ENCODE results near the gene PDE3A.
"Not testable (repeated sequence)": the region's sequence is repeated elsewhere in the genome, so short reads cannot be mapped to it uniquely, and the experiment has no call there.

Gene PDE3A

DNA sequence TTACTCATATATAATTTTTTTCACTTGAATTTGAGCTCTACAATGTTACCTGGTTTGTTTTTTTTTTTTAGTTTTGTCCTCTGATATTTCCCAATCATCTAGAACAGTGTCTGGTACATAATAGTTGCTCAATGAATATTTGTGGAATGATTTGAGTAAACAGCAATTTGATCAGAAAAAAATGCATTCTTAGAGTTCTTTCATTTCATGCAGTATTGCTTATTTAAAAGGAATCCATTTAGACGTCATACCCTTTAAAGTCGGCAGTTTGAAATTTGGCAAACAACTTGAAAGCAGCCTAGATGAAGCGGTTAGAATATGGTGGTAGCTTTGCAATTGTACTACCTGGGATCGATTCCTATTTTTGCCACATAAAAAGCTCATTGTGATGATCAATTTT is 140.0 kb downstream of the PDE3A start:
- no peak for DNase-seq
- in situ Hi-C loops (cut with HindIII; ENCODE audit: low pct_ligation_motif_present, low pct_unique_long_range_greater_than_20kb, low sequenced_read_pairs): no loop called here

DNA sequence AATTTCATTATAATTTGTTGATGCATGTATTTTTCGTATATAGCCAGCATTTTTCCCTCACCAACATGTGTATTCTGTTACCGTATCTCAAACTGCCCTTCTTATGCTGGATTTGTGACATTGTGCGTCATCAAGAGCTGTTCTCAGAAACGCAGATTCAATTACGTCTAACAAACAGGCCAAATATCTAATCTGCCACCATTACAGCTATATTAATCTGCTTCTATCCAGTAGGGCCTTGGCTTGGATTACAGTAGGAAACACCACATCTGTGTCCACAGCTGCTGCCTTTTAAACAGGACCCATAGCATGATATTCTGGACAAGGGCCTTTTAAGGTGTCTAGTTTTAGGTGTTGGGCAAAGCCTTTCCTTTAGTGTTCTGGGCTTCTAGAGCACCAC is 140.6 kb downstream of the PDE3A start:
- no peak for DNase-seq
- in situ Hi-C loops (cut with HindIII; ENCODE audit: low pct_ligation_motif_present, low pct_unique_long_range_greater_than_20kb, low sequenced_read_pairs): no loop called here

DNA sequence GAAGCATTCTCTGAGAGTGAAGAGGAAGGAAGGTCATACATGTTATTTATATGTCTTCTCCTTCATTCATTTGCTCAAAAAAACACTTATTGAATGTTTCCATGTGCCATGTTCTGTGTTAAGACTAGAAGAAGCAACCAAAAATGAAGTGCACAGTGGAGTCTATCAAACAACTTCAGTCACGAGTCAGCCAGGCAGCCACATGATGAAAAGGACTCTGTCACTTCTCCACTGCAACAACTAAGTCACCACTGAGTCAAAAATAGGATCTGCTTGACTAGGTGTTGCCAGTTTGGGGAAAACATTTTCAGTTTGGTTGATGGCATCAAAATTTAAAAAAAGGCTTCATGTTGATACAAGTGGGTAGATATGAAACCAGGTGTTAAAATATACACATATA is 142.5 kb downstream of the PDE3A start:
- no peak for DNase-seq
- in situ Hi-C loops (cut with HindIII; ENCODE audit: low pct_ligation_motif_present, low pct_unique_long_range_greater_than_20kb, low sequenced_read_pairs): no loop called here

DNA sequence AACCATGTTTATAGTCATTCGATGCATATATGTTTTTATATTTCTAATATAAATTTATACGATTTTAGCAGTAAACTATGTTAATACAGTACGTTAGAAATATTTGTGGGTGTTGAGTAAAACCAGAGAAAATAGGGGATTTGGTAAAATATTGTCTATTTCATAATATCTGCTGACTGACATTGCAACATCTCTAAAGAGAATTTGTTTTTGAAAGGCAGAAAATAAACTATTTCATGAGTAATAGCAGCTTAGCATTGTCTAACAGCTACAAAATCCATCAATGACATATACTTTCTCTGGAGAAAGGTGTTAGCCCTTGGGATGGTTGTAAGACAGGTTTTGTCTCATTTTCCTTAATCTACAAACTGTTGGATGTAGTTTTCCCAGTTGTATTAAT is 144.9 kb downstream of the PDE3A start:
- in situ Hi-C loops (cut with HindIII; ENCODE audit: low pct_ligation_motif_present, low pct_unique_long_range_greater_than_20kb, low sequenced_read_pairs): no loop called here

DNA sequence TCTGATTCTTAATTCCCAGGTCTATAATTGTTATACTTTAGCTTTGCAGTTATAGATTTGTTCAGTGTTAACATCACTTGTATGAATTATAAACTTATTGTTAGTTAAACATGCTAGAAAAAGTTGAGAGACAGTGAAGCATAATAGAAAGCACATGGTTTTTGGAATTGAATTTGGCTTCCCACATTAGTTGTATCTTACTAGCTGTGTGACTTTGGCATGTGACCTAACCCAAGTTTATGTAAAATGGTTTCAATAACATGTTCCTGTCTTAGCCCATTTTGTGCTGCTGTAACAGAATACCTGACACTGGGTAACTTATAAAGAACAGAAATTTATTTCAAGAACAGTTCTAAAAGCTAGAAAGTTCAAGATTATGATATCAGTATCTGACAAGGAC is 146.3 kb downstream of the PDE3A start:
- DNase-seq: no peak
- in situ Hi-C loops (cut with HindIII; ENCODE audit: low pct_ligation_motif_present, low pct_unique_long_range_greater_than_20kb, low sequenced_read_pairs): no loop called here

More for the DNA sequence above, 144.9 kb downstream of the PDE3A start:
- no peak for DNase-seq

DNA sequence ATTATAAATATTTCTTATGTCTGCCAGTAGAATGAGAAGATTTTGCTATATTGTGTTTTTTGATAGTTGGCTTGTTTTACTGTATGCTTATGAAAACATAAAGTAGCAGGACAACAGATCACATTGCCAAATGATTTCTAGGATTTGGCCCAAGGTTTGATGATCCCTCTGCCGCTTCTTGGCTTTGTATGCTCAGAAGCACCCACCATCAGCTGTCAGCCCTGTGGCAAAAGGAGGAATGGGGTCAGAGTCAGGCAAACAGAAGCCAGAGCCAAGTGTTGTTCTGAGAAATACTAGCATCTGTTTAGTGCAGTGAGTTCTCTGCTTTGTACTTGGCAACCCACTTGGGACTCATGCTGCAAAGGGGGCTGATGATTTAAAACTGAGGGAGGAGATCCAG is 152.2 kb downstream of the PDE3A start:
- in situ Hi-C loops (cut with HindIII; ENCODE audit: low pct_ligation_motif_present, low pct_unique_long_range_greater_than_20kb, low sequenced_read_pairs): no loop called here
- DNase-seq: no peak

DNA sequence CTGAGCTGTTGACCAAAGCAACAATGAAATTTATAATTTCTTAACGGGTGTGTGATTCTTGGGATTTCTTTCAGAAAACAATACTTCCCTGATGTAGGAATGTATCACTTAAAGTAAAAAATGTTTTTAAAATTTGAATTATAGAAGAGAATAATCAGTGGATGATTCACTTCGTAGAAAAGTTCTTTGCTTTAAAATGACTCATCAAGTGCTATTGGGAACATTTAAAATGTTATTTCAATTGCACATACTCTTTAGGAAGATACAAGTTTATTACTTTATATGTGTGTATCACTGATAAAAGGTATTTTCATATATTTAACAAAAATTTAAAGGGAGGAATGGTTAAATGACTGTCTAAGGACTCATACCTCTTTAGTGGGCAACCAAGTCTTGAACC is 155.3 kb downstream of the PDE3A start:
- no peak for DNase-seq

DNA sequence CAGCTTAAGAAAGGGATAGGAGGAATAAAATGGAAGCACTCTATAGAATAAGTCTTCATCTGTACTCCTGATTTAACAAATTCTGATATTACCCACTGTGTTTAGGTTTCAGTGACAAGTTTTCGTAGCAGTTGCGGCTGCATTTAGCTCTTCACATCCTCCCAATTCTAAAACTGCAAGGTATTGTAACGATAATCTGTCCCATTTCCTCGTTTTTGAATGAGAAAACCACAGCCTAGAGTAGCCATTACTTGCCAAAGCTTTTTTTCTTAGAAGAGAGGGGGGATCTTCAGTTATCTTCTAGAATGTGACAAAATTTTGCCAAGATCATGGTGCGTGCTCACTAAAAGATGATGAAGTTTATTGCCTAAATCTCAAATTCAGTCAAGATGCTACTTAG is 155.8 kb downstream of the PDE3A start:
- in situ Hi-C loops (cut with HindIII; ENCODE audit: low pct_ligation_motif_present, low pct_unique_long_range_greater_than_20kb, low sequenced_read_pairs): no loop called here
- no peak for DNase-seq

More for the DNA sequence above, 155.3 kb downstream of the PDE3A start:
- in situ Hi-C loops (cut with HindIII; ENCODE audit: low pct_ligation_motif_present, low pct_unique_long_range_greater_than_20kb, low sequenced_read_pairs): no loop called here

DNA sequence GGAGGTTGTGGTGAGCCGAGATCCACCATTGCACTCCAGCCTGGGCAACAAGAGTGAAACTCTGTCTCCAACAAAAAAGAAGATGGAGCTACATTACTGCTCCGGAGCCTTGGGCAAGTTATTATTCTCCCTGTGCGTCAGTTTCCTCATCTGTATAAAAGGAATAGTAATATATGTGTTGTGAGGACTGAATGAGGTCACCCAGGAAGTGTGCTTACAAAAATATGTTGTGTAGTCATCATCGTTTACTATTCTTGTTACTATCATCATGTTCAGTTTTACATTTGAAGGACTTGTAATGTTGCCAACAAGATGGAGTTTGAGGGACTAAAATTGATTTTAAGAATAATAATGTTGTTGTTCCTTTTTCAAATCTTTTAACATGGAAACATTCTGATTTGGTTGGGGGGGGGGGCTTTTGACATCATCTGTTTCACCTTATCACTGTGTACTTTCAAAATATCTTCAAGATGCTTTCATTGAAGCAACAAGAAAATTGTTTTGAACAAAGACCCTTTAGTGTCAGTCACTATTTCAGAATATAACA is 156.8 kb downstream of the PDE3A start:
- in situ Hi-C loops (cut with HindIII; ENCODE audit: low pct_ligation_motif_present, low pct_unique_long_range_greater_than_20kb, low sequenced_read_pairs): no loop called here
- no peak for DNase-seq

DNA sequence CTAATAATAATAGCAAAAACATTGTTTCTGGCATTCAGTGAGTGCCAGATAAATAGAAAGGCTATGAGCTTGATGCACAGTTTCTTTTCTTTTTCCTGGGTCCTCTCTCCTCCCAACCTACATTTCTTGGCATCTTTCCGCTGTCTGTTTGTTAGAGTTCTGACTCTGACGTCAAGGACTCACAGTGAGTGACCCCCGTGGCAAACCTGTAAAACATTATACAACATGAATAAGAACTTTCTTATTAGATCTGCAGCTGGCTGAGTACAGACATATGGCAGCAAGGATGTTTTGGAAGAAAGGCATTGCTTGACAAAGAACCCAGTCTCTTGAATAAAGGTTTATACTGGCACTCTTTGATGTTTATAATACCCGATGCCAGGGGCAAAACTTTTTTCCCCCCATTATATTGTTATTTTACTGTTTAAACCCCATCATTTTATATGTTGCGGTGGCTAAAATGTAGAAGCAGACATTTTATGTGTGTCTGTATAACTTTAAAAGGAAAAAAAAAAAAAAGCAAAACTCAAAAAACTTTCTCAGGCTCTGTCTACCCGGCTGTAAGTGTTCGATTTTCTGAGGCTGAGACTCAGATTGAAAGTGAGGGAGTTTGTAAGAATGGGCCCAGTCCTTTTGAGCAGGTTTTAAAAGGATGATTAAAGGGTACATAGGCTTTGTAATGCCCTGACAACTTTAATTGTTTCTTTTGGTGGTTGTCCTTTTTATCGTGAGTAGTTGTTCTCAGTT is 159.3 kb downstream of the PDE3A start:
- peak; percentile 37 for DNase-seq
- in situ Hi-C loops (cut with HindIII; ENCODE audit: low pct_ligation_motif_present, low pct_unique_long_range_greater_than_20kb, low sequenced_read_pairs): no loop called here

DNA sequence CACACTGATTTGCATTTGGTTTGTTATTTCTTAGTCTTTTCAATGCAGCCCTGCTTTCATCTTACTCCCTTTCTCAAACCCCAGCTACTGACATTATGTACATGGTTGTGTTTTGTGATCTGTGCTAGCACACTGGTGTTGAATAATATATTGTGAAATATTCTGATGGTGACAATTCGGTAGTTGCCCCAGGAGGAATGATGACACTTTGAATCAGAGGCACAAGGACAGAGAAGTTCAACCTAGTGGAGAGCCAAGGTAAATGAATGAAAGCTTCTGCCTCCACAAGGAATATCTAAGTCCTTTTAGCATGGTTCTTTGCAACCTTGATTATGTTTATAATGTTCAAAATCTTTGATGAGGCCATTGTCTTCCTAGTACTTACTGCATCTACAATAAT is 159.9 kb downstream of the PDE3A start:
- no peak for DNase-seq
- in situ Hi-C loops (cut with HindIII; ENCODE audit: low pct_ligation_motif_present, low pct_unique_long_range_greater_than_20kb, low sequenced_read_pairs): no loop called here

DNA sequence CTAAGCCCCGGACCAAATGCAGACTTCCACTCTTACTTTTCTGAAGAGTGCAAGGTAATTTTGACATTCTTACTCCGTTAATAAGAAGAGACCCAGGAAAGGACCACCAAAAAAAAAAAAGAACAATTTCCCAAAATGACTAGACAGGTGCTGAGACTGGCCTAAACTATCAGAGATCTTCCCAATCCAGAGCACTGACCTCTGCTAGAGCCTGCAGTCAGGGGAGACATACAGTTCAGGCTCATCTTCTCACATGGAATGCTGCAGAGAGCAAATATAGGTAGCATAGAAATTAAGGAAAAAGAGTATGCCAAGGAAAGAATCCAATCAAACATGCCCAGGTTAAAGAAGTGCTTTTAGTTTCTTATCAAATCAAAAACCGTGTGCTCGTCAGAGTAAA is 177.9 kb downstream of the PDE3A start:
- DNase-seq: no peak
- in situ Hi-C loops (cut with HindIII; ENCODE audit: low pct_ligation_motif_present, low pct_unique_long_range_greater_than_20kb, low sequenced_read_pairs): no loop called here

DNA sequence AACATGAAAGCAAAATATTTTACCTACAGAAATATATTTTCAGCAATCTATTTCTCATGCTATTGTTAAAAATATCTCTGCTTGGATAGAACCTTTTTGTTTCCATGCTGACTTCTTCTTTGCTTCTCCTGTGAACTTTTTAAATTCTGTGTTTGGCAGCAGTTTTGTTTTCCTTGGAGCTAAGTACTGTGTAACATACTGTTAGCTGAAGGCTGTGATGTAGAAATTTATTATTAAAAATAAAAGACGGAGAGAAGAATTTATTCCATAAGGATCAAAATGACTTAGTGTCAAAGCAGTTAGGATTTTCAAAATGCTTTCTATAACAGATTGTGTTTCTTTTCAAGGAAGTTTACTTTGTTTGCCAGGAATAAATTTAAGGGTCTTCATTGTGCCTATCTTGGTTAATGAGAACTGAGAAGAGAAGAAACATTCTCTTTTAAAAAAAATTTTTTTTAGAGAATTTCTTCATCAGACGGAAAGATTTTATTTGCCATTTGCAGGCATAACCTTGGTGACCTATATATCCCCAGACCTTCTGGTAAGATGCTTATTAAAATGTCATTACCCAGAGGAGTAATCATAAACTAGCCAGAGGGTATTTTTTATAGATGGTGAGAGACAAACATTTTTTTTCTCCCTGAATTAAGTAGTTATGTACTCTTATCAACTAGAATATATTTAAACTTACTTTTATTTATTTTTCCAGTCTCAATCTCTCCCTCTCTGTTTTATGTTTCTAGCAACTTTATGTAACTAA is 179.7 kb downstream of the PDE3A start:
- in situ Hi-C loops (cut with HindIII; ENCODE audit: low pct_ligation_motif_present, low pct_unique_long_range_greater_than_20kb, low sequenced_read_pairs): no loop called here
- no peak for DNase-seq

DNA sequence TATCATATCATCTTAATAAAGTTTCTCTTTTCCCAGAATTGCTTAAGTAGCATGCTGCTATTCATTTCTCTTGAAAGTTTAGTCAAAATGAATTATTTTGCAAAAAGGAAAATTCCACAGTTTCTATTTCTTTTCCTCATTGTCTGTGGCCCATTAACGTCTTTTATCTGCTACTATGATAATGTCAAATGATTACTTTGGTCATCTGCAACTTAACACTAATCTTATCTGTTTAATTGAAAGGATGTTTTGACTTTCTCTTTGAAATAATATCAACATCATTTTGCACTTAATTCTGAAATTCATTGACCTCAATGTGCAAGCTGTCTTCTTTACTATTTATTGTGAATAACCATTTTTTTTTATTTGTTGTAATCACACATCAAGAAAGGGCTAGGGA is 180.3 kb downstream of the PDE3A start:
- in situ Hi-C loops (cut with HindIII; ENCODE audit: low pct_ligation_motif_present, low pct_unique_long_range_greater_than_20kb, low sequenced_read_pairs): no loop called here
- DNase-seq: no peak

DNA sequence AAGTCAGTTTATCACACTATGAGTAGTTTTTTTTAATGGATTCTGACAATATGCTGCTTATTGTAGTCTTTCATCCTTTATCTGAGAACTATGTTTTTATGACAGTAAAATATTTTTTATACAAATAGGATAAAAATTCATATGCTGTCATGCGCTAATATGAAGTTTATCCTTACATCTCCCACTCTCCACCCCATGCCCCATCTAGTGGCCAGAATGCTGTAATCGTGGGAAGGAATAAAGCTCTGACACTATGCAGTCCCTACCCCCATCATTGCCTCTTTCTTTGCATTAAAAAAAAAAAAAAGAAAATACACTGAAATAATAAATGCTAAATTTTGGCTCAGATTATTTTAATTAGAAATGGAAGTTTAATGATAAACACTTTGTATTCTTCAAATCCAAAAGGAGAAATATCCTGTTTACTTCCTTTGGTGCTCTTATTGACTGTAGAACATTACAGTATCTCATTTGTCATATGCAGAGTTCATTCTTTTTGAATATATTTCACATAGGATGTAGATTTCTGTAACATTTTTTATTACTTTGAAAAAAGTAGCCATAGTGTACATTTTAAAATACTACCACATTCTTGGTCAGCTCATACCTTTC is 180.9 kb downstream of the PDE3A start:
- peak; percentile 53 for DNase-seq
- in situ Hi-C loops (cut with HindIII; ENCODE audit: low pct_ligation_motif_present, low pct_unique_long_range_greater_than_20kb, low sequenced_read_pairs): no loop called here

DNA sequence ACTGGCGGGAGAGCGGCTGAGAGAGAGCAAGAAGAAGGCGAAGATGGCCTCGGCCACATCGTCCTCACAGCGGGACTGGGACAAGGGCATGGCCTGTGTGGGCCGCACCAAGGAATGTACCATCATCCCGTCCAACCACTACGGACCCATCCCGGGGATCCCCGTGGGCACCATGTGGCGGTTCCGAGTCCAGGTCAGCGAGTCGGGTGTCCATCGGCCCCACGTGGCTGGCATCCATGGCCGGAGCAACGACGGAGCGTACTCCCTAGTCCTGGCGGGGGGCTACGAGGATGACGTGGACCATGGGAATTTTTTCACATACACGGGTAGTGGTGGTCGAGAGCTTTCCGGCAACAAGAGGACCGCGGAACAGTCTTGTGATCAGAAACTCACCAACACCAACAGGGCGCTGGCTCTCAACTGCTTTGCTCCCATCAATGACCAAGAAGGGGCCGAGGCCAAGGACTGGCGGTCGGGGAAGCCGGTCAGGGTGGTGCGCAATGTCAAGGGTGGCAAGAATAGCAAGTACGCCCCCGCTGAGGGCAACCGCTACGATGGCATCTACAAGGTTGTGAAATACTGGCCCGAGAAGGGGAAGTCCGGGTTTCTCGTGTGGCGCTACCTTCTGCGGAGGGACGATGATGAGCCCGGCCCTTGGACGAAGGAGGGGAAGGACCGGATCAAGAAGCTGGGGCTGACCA is 183.6 kb downstream of the PDE3A start:
- in situ Hi-C loops (cut with HindIII; ENCODE audit: low pct_ligation_motif_present, low pct_unique_long_range_greater_than_20kb, low sequenced_read_pairs); DNase-seq: not testable (repeated sequence)

DNA sequence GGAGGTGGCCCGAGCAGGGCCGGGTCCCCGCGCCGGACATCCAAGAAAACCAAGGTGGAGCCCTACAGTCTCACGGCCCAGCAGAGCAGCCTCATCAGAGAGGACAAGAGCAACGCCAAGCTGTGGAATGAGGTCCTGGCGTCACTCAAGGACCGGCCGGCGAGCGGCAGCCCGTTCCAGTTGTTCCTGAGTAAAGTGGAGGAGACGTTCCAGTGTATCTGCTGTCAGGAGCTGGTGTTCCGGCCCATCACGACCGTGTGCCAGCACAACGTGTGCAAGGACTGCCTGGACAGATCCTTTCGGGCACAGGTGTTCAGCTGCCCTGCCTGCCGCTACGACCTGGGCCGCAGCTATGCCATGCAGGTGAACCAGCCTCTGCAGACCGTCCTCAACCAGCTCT is 184.2 kb downstream of the PDE3A start:
- DNase-seq; in situ Hi-C loops (cut with HindIII; ENCODE audit: low pct_ligation_motif_present, low pct_unique_long_range_greater_than_20kb, low sequenced_read_pairs): not testable (repeated sequence)

DNA sequence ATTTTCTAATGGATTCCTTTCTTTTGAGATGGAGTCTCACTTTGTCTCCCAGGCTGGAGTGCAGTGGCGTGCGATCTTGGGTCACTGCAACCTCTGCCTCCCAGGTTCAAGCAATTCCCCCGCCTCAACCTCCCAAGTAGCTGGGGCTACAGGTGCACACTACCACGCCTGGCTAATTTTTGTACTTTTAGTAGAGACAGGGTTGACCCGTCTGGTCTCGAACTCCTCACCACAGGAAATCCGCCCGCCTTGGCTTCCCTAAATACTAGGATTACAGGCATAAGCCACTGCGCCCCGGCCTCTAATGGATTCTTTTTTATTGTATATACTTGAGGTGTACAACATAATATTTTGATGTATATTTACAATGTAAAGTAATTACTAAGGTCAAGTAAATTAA is 186.7 kb downstream of the PDE3A start:
- no peak for DNase-seq
- in situ Hi-C loops (cut with HindIII; ENCODE audit: low pct_ligation_motif_present, low pct_unique_long_range_greater_than_20kb, low sequenced_read_pairs): no loop called here

DNA sequence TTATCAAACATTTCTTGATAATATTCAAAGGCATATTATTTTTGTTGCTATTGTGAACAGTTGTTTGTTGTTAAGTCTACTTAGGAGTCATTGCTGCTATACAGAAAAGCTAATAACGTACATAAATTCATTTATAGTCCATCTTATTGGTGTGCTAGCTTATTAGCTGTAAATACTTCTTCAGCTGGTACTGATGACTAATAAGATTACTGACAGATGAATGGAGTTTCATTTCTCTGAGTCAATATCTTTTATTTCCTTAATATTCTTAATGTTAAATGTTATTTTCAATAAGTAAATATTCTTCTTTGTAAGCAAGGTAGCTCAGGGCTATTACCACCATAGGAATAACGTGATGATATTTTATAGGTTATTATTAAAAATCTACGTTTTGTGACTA is 187.4 kb downstream of the PDE3A start:
- DNase-seq: no peak
- in situ Hi-C loops (cut with HindIII; ENCODE audit: low pct_ligation_motif_present, low pct_unique_long_range_greater_than_20kb, low sequenced_read_pairs): no loop called here
